Stomach (tissue), 9 donors: ENCODE measurements around the gene ZKSCAN8. TPM values are rescaled to one million over a fixed set of nuclear protein-coding genes. Genes with fewer than 3 reads are reported as not detected.
A peak's percentile ranks its signal among the peaks of the same experiment; 100 is the strongest.

Experiments used
- DNase-seq, 2 donors: peaks; one replicate each; pipeline versions ENCODE4 v3.0.0 to v3.0.0-alpha.2; 2013 to 2019
- H3K27ac ChIP-seq, 5 donors: fragments of 200-600 bp in 4 of 5; sonication (generic) in 4 of 5; one replicate each; pipeline ENCODE4 v1.5.1; 2013 to 2019; ENCODE audit warnings: mild to moderate bottlenecking in 1 of 5, moderate library complexity in 1 of 5
- H3K27me3 ChIP-seq, 3 donors: fragments of 200-600 bp; sonication (generic); one replicate each; pipeline ENCODE4 v1.5.1; 2017 to 2019; ENCODE audit warnings: mixed run types in 1 of 3
- H3K36me3 ChIP-seq, 4 donors: fragments of 200-600 bp; sonication (generic); 1 replicate in 3 of 4; 2 replicates in 1 of 4; pipeline ENCODE4 v1.5.1; 2016 to 2019
- H3K4me1 ChIP-seq, 4 donors: fragments of 200-600 bp; sonication (generic); one replicate each; pipeline ENCODE4 v1.5.1; 2016 to 2019
- H3K4me3 ChIP-seq, 4 donors: fragments of 200-600 bp; sonication (generic) in 3 of 4; one replicate each; pipeline ENCODE4 v1.5.1; 2016 to 2019; ENCODE audit warnings: mild to moderate bottlenecking in 1 of 4
- H3K9me3 ChIP-seq, 4 donors: fragments of 200-600 bp; sonication (generic); one replicate each; pipeline ENCODE4 v1.5.1; 2016 to 2019
- CTCF ChIP-seq, 7 experiments: fragments of 450-650 bp in 4 of 7; fragments of 200-600 bp in 3 of 7; sonication (generic) in 3 of 7; IDR thresholded peaks; one replicate each; pipeline ENCODE4 v1.5.1; 2016 to 2019; ENCODE audit warnings: antibody characterized with exemption in 7 of 7, control low read depth in 2 of 7, mild to moderate bottlenecking in 1 of 7
- EP300 ChIP-seq: sonication (generic); formaldehyde crosslinking; IDR thresholded peaks from one replicate; pipeline ENCODE4 v1.6.1; 2017; ENCODE audit warnings: antibody characterized with exemption
- POLR2A ChIP-seq, 4 donors: fragments of 450-650 bp; IDR thresholded peaks; one replicate each; pipeline ENCODE4 v1.6.1; 2016; ENCODE audit warnings: antibody characterized with exemption in 4 of 4, control low read depth in 2 of 4, mild to moderate bottlenecking in 1 of 4, moderate library complexity in 1 of 4
- POLR2AphosphoS5 ChIP-seq, 3 donors: sonication (generic); formaldehyde crosslinking; IDR thresholded peaks; one replicate each; pipeline ENCODE4 v1.6.1; 2016; ENCODE audit warnings: antibody characterized with exemption in 3 of 3
- WGBS, 5 donors: extraction: QIAGEN DNeasy Blood & Tissue Kit in 3 of 5; methylation state at CpG; one replicate each; pipeline versions ENCODE4 v1.1.5 to v1.1.7; 2013 to 2018; 5-methylcytosine and 5-hydroxymethylcytosine counted together
- intact Hi-C: fragments of 100-400 bp; cut with DNase I; formaldehyde crosslinking; loops from one replicate; pipeline ENCODE4 v1.15.1; 2023; ENCODE audit warnings: low total_unique reads
- polyA plus RNA-seq, 3 donors: library from polyadenylated mRNA; stranded (reverse); fragments of 200-250 nt; gene quantifications; one replicate each; pipeline ENCODE4 v1.2.3, GENCODE V29; 2013
- total RNA-seq, 5 donors: library from RNA; depleted of rRNA; stranded (reverse); fragments of >200 nt; gene quantifications; one replicate each; pipeline versions ENCODE4 v1.1.0 to v1.2.3, GENCODE V29; 2014 to 2016
- donor health status: healthy with polysubstance abuse.
- donor health status: Bipolar disorder and iron deficiency.
- donor health status: healthy.

Gene ZKSCAN8
- total and polyA plus RNA-seq, 8 donors = 1.8 to 101 (median 8.7) TPM

GRCh38 chr6:28105245-28105639, 36.4 kb upstream of the ZKSCAN8 start:
- intact Hi-C loops = no loop called here
- peak in 1 of 2 donors; percentile 25 for DNase-seq

GRCh38 chr6:28107506-28107905, 34.2 kb upstream of the ZKSCAN8 start:
- H3K27ac ChIP-seq = no peak overlapping the region
- no peak overlapping the region for H3K4me3 ChIP-seq
- TF ChIP-seq EP300 (no peak), POLR2A (IDR thresholded peaks at IDR 0.05) (no peak), CTCF (IDR thresholded peaks at IDR 0.05) (no peak), POLR2AphosphoS5 (IDR thresholded peaks at IDR 0.05) (no peak)
- 73 to 90% (median 84%) methylated on average over 3 of the region's 3 CpGs for WGBS, 5 donors
- H3K4me1 ChIP-seq = peaks cover 0 to 7% (median 5%) of the 10 kb centered on the region in 4 donors
- no peaks in the 10 kb centered on the region for H3K9me3 ChIP-seq
- no peaks in the 10 kb centered on the region for H3K27me3 ChIP-seq
- no peak for DNase-seq
- intact Hi-C loops = no loop called here
- H3K36me3 ChIP-seq = no peaks in the 10 kb centered on the region

More at GRCh38 chr6:28105245-28105639, 36.4 kb upstream of the ZKSCAN8 start:
- TF ChIP-seq EP300 (no peak), CTCF (IDR thresholded peaks at IDR 0.05) (no peak), POLR2A (IDR thresholded peaks at IDR 0.05) (no peak), POLR2AphosphoS5 (IDR thresholded peaks at IDR 0.05) (no peak)
- WGBS, 5 donors = 23 to 39% (median 24%) methylated on average over 5 of the region's 5 CpGs
- Histone ChIP-seq H3K36me3 (no peaks in the 10 kb centered on the region), H3K9me3 (no peaks in the 10 kb centered on the region), H3K27me3 (no peaks in the 10 kb centered on the region), H3K4me3 (peak overlapping the region; percentile 56 to 82 (median 72)), H3K27ac (peak overlapping the region; percentile 71 to 93 (median 88)), H3K4me1 (peaks cover 0 to 7% (median 5%) of the 10 kb centered on the region in 4 donors)

GRCh38 chr6:28111964-28112363, 29.7 kb upstream of the ZKSCAN8 start:
- no peaks in the 10 kb centered on the region for H3K9me3 ChIP-seq

DNA sequence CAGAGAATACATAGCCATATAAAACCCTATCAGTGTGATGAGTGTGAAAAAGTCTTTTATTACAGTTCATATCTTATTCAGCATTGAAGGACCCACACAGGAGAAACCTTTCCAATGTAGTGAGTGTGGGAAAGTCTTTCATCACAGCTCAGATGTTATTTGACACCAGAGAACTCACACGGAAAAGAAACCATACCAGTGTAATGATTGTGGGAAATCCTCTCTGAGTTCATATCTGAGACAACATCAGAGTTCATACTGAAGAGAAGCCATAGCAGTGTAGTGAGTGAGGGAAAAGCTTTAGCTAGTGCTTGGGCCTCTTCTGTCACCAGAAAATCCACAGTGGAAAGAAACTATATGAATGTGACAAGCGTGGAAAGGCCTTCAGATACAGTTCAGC, 25.9 kb upstream of the ZKSCAN8 start:
- Histone ChIP-seq H3K9me3 (no peaks in the 10 kb centered on the region), H3K27me3 (no peaks in the 10 kb centered on the region), H3K27ac (no peak overlapping the region), H3K4me1 (no peaks in the 10 kb centered on the region), H3K4me3 (no peak overlapping the region), H3K36me3 (peaks cover 0 to 63% (median 50%) of the 10 kb centered on the region in 4 donors)
- TF ChIP-seq POLR2A (IDR thresholded peaks at IDR 0.05) = no peak
- no peak for TF ChIP-seq CTCF (IDR thresholded peaks at IDR 0.05)
- no peak for TF ChIP-seq EP300
- TF ChIP-seq POLR2AphosphoS5 (IDR thresholded peaks at IDR 0.05) = no peak
- intact Hi-C loops = no loop called here
- WGBS, 5 donors = 76 to 84% (median 82%) methylated on average over 2 of the region's 2 CpGs
- no peak for DNase-seq

More at GRCh38 chr6:28111964-28112363, 29.7 kb upstream of the ZKSCAN8 start:
- Histone ChIP-seq H3K4me3 (no peak overlapping the region), H3K27ac (no peak overlapping the region), H3K27me3 (no peaks in the 10 kb centered on the region), H3K36me3 (peaks cover 0 to 28% (median 21%) of the 10 kb centered on the region in 4 donors), H3K4me1 (no peaks in the 10 kb centered on the region)
- TF ChIP-seq EP300 (no peak), POLR2AphosphoS5 (IDR thresholded peaks at IDR 0.05) (no peak), POLR2A (IDR thresholded peaks at IDR 0.05) (no peak), CTCF (IDR thresholded peaks at IDR 0.05) (no peak)
- DNase-seq = no peak
- 75 to 100% (median 85%) methylated on average over 3 of the region's 3 CpGs for WGBS, 5 donors
- intact Hi-C loops = no loop called here
